Fibroblast of lung (primary cell): ENCODE measurements around the gene PTPN23.

ENCODE experiments used
- CTCF ChIP-seq, 2 donors: IDR thresholded peaks in 1 of 2; conservative IDR thresholded peaks in 1 of 2; 1 replicate in 1 of 2; 2 replicates in 1 of 2; pipeline ENCODE4 v1.5.1; 2011 to 2012; ENCODE audit warnings: low read length in 2 of 2, control low read depth in 1 of 2, inconsistent platforms in 1 of 2, low read depth in 1 of 2, mild to moderate bottlenecking in 1 of 2
- EZH2 ChIP-seq: IDR thresholded peaks from 2 replicates; pipeline ENCODE4 v1.5.1; 2012; ENCODE audit warnings: low read length, control low read depth, mild to moderate bottlenecking; ENCODE audit errors: missing control alignments

DNA sequence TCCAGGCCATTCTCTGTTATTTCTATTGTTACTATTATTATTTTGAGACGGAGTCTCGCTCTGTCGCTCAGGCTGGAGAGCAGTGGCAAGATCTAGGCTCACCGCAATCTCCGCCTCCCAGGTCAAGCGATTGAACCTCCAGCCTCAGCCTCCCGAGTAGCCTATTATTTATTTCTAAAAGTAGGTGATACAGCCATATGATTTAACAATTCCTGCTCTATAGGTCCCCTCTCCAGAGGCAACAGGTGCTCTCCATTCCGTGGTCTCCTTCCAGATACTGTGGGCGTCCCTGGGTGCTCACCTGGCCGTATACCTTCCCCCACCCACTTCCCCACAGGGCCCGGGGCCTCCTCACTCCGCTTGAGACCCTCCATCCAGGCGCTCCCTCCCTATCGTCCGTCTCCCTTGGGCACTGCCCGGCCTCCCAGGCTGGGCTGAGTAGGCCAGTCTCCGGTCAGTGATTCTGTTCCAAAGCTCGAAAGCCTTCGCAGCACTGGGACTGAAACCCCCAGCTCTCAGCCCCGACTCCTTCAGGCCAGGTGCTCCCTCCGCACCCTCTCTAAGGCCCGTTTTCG lies 708 bp upstream of the PTPN23 start:
- TF ChIP-seq CTCF (conservative IDR thresholded peaks at IDR 0.05 in 1 of 2, IDR thresholded peaks at IDR 0.05 in 1 of 2; ENCODE audit: low read depth in 1 of 2, low read length in 2 of 2) (no peak), EZH2 (no peak)
